Stomach (tissue), 9 donors: Measurements from ENCODE around the gene OMA1. TPM values are rescaled to one million over a fixed set of nuclear protein-coding genes. Genes with fewer than 3 reads are reported as not detected.

ENCODE experiments used
- DNase-seq, 2 donors: peaks; one replicate each; pipeline versions ENCODE4 v3.0.0 to v3.0.0-alpha.2; 2013 to 2019
- H3K27ac ChIP-seq, 5 donors: fragments of 200-600 bp in 4 of 5; sonication (generic) in 4 of 5; one replicate each; pipeline ENCODE4 v1.5.1; 2013 to 2019; ENCODE audit warnings: mild to moderate bottlenecking in 1 of 5, moderate library complexity in 1 of 5
- H3K27me3 ChIP-seq, 3 donors: fragments of 200-600 bp; sonication (generic); one replicate each; pipeline ENCODE4 v1.5.1; 2017 to 2019; ENCODE audit warnings: mixed run types in 1 of 3
- H3K36me3 ChIP-seq, 4 donors: fragments of 200-600 bp; sonication (generic); 1 replicate in 3 of 4; 2 replicates in 1 of 4; pipeline ENCODE4 v1.5.1; 2016 to 2019
- H3K4me1 ChIP-seq, 4 donors: fragments of 200-600 bp; sonication (generic); one replicate each; pipeline ENCODE4 v1.5.1; 2016 to 2019
- H3K4me3 ChIP-seq, 4 donors: fragments of 200-600 bp; sonication (generic) in 3 of 4; one replicate each; pipeline ENCODE4 v1.5.1; 2016 to 2019; ENCODE audit warnings: mild to moderate bottlenecking in 1 of 4
- H3K9me3 ChIP-seq, 4 donors: fragments of 200-600 bp; sonication (generic); one replicate each; pipeline ENCODE4 v1.5.1; 2016 to 2019
- EP300 ChIP-seq: sonication (generic); formaldehyde crosslinking; IDR thresholded peaks from one replicate; pipeline ENCODE4 v1.6.1; 2017; ENCODE audit warnings: antibody characterized with exemption
- POLR2A ChIP-seq, 4 donors: fragments of 450-650 bp; IDR thresholded peaks; one replicate each; pipeline ENCODE4 v1.6.1; 2016; ENCODE audit warnings: antibody characterized with exemption in 4 of 4, control low read depth in 2 of 4, mild to moderate bottlenecking in 1 of 4, moderate library complexity in 1 of 4
- POLR2AphosphoS5 ChIP-seq, 3 donors: sonication (generic); formaldehyde crosslinking; IDR thresholded peaks; one replicate each; pipeline ENCODE4 v1.6.1; 2016; ENCODE audit warnings: antibody characterized with exemption in 3 of 3
- WGBS, 5 donors: extraction: QIAGEN DNeasy Blood & Tissue Kit in 3 of 5; methylation state at CpG; one replicate each; pipeline versions ENCODE4 v1.1.5 to v1.1.7; 2013 to 2018; 5-methylcytosine and 5-hydroxymethylcytosine counted together
- intact Hi-C: fragments of 100-400 bp; cut with DNase I; formaldehyde crosslinking; loops from one replicate; pipeline ENCODE4 v1.15.1; 2023; ENCODE audit warnings: low total_unique reads
- polyA plus RNA-seq, 3 donors: library from polyadenylated mRNA; stranded (reverse); fragments of 200-250 nt; gene quantifications; one replicate each; pipeline ENCODE4 v1.2.3, GENCODE V29; 2013
- total RNA-seq, 5 donors: library from RNA; depleted of rRNA; stranded (reverse); fragments of >200 nt; gene quantifications; one replicate each; pipeline versions ENCODE4 v1.1.0 to v1.2.3, GENCODE V29; 2014 to 2016
- TF ChIP-seq, protein P1 (sequence below), 7 experiments: fragments of 450-650 bp in 4 of 7; fragments of 200-600 bp in 3 of 7; sonication (generic) in 3 of 7; IDR thresholded peaks; one replicate each; pipeline ENCODE4 v1.5.1; 2016 to 2019; ENCODE audit warnings: antibody characterized with exemption in 7 of 7, control low read depth in 2 of 7, mild to moderate bottlenecking in 1 of 7
- donor health status: healthy with polysubstance abuse.
- donor health status: Bipolar disorder and iron deficiency.
- donor health status: healthy.

The OMA1 gene
- total and polyA plus RNA-seq, 8 donors, result 5.8 to 55.8 (median 19.7) TPM

DNA sequence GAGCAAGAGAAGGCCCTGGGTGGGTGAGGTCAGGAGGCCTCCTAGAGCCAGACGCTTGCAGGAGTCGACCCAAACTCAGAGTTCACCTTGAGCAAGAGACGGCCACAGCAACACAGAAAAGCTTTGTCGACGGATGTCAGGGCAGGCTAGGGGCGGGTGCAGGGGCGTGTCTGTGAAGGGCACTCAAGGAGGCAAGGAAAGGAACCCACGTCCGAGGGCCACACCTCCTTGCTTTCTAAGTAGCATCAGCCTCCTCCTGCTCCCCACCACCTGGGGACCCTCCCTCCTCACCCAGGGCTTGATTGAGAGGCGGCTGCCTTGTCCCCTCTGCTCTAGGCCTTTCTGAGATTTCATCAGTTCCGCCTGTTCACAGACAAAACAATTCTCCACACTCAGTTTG is 92.1 kb downstream of the OMA1 start:
- peak in 1 of 2 donors; percentile 23 for DNase-seq
- TF ChIP-seq POLR2AphosphoS5 (IDR thresholded peaks at IDR 0.05), result no peak
- TF ChIP-seq, protein P1, sequence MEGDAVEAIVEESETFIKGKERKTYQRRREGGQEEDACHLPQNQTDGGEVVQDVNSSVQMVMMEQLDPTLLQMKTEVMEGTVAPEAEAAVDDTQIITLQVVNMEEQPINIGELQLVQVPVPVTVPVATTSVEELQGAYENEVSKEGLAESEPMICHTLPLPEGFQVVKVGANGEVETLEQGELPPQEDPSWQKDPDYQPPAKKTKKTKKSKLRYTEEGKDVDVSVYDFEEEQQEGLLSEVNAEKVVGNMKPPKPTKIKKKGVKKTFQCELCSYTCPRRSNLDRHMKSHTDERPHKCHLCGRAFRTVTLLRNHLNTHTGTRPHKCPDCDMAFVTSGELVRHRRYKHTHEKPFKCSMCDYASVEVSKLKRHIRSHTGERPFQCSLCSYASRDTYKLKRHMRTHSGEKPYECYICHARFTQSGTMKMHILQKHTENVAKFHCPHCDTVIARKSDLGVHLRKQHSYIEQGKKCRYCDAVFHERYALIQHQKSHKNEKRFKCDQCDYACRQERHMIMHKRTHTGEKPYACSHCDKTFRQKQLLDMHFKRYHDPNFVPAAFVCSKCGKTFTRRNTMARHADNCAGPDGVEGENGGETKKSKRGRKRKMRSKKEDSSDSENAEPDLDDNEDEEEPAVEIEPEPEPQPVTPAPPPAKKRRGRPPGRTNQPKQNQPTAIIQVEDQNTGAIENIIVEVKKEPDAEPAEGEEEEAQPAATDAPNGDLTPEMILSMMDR (IDR thresholded peaks at IDR 0.05), result no peak
- TF ChIP-seq EP300, result no peak
- TF ChIP-seq POLR2A (IDR thresholded peaks at IDR 0.05), result no peak
- H3K27ac ChIP-seq, result no peak overlapping the region
- H3K4me1 ChIP-seq, result peaks cover 0 to 5% (median 0%) of the 10 kb centered on the region in 4 donors
- H3K36me3 ChIP-seq, result peaks cover 0 to 5% (median 0%) of the 10 kb centered on the region in 4 donors
- no peaks in the 10 kb centered on the region for H3K27me3 ChIP-seq
- no peak overlapping the region for H3K4me3 ChIP-seq
- WGBS, 5 donors, result 47 to 75% (median 66%) methylated on average over 9 to 11 of the region's 11 CpGs
- peaks cover 0 to 4% (median 1%) of the 10 kb centered on the region in 4 donors for H3K9me3 ChIP-seq
- intact Hi-C loops, result no loop called here

DNA sequence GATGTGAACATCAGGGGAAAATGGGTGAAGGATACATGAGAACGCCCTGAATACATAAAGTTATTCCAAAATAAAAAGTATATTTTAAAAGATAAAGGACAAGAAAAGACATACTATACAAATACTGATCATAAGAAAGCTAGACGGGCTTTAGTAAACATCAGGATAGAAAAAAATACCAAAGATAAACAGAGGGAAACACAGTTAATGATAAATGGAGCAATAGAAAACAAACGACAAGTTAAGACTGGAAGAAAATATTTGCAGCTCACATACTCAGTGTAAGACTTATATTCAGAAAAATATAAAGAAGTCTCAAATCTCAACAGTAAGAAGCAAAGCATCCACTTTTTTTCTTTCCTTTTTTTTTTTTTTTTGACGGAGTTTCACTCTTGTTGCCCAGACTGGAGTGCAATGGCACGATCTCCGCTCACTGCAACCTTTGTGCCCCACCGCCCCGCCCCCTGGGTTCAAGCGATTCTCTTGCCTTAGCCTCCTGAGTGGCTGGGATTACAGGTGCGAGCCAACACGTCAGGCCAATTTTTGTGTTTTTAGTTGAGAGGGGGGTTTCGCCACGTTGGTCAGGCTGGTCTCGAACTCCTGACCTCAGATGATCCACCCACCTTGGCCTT is 94.8 kb downstream of the OMA1 start:
- WGBS, 5 donors, result 63 to 78% (median 75%) methylated on average over 14 of the region's 14 CpGs
- no peaks in the 10 kb centered on the region for H3K9me3 ChIP-seq
- peaks cover 0 to 6% (median 0%) of the 10 kb centered on the region in 4 donors for H3K4me1 ChIP-seq
- no peaks in the 10 kb centered on the region for H3K27me3 ChIP-seq
- DNase-seq, result no peak
- no peak overlapping the region for H3K27ac ChIP-seq
- intact Hi-C loops, result no loop called here
- no peak overlapping the region for H3K4me3 ChIP-seq
- H3K36me3 ChIP-seq, result peaks cover 0 to 4% (median 0%) of the 10 kb centered on the region in 4 donors
- TF ChIP-seq, protein P1 (IDR thresholded peaks at IDR 0.05), result no peak
- TF ChIP-seq POLR2AphosphoS5 (IDR thresholded peaks at IDR 0.05) (no peak), POLR2A (IDR thresholded peaks at IDR 0.05) (no peak)

DNA sequence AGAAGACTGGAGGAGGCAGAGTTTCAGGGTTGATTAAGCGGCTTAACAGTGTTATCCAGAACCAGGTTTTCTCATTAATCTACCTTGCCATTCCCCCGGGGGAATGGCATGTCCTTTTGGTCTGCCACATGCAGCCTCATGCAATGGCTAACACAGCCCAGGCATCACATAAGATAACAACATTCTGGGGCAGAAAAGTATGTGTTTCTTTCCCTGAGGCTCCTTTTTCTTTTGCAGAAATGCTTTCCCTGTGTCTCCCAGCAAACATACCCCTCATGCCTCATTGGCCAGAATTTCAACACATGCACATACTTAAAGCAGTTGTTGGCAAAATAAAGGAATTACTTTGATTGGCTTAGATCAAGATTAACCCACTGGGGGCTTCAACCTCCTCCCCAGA is 98.6 kb downstream of the OMA1 start:
- Histone ChIP-seq H3K27ac (no peak overlapping the region), H3K27me3 (no peaks in the 10 kb centered on the region), H3K9me3 (no peaks in the 10 kb centered on the region), H3K36me3 (peaks cover 0 to 4% (median 0%) of the 10 kb centered on the region in 4 donors), H3K4me3 (no peak overlapping the region), H3K4me1 (peaks cover 0 to 14% (median 0%) of the 10 kb centered on the region in 4 donors)
- TF ChIP-seq POLR2A (IDR thresholded peaks at IDR 0.05) (no peak), POLR2AphosphoS5 (IDR thresholded peaks at IDR 0.05) (no peak), EP300 (no peak)
- TF ChIP-seq, protein P1 (IDR thresholded peaks at IDR 0.05), result no peak
- no peak for DNase-seq
- WGBS, 5 donors, result 38 to 67% (median 56%) methylated on average over 2 of the region's 2 CpGs
- intact Hi-C loops, result no loop called here

DNA sequence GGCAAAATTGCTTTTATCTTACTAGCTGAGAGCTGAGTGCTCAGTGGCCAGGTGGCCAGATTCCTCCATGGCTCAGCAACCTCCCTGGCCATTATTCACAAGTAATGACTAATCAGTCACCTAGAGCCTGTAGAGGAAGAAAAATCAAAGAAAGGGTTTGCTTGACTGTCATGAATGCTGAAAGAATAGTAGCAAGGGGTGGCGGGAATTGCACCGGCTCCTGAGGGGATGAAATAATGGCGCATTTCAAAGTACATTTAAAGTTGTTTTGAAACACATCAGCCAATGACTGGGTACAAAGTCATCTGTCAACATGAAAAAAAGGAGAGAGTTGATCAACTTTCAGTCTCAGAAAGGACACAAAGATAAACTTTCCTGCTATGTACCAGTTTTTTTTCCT is 99.5 kb downstream of the OMA1 start:
- Histone ChIP-seq H3K27ac (no peak overlapping the region), H3K4me3 (no peak overlapping the region), H3K9me3 (no peaks in the 10 kb centered on the region), H3K4me1 (peaks cover 0 to 14% (median 0%) of the 10 kb centered on the region in 4 donors), H3K36me3 (peaks cover 0 to 4% (median 0%) of the 10 kb centered on the region in 4 donors), H3K27me3 (no peaks in the 10 kb centered on the region)
- intact Hi-C loops, result no loop called here
- 62 to 98% (median 81%) methylated on average over 3 of the region's 3 CpGs for WGBS, 5 donors
- DNase-seq, result no peak
- TF ChIP-seq, protein P1 (IDR thresholded peaks at IDR 0.05), result no peak
- no peak for TF ChIP-seq POLR2AphosphoS5 (IDR thresholded peaks at IDR 0.05)
- no peak for TF ChIP-seq EP300
